Measurements from ENCODE around the gene OR9A2. TPM values are rescaled to one million over a fixed set of nuclear protein-coding genes. Genes with fewer than 3 reads are reported as not detected.

OR9A2 gene
- total RNA-seq, 1 donor from 2014 or later: not detected

GRCh38 chr7:143042159-143042789 is 15.3 kb upstream of the OR9A2 start:
- DNase-seq (no peak), ATAC-seq (no peak)
- intact Hi-C loops (cut with DNase I): no loop called here
- Histone ChIP-seq H3K27ac (no peak overlapping the region), H3K27me3 (no peaks in the 10 kb centered on the region), H3K4me1 (no peaks in the 10 kb centered on the region), H3K36me3 (no peaks in the 10 kb centered on the region), H3K9me3 (no peaks in the 10 kb centered on the region), H3K4me3 (no peak overlapping the region)
- no peak for TF ChIP-seq CTCF (IDR thresholded peaks at IDR 0.05)

GRCh38 chr7:143041346-143041745 is 14.4 kb upstream of the OR9A2 start:
- intact Hi-C loops (cut with DNase I): no loop called here
- no peaks in the 10 kb centered on the region for H3K27me3 ChIP-seq
- no peak for TF ChIP-seq CTCF (IDR thresholded peaks at IDR 0.05)
- no peaks in the 10 kb centered on the region for H3K9me3 ChIP-seq
- no peak overlapping the region for H3K4me3 ChIP-seq
- H3K36me3 ChIP-seq: no peaks in the 10 kb centered on the region
- no peaks in the 10 kb centered on the region for H3K4me1 ChIP-seq
- H3K27ac ChIP-seq: no peak overlapping the region
- no peak for ATAC-seq
- no peak for DNase-seq

GRCh38 chr7:143040209-143040715 is 13.3 kb upstream of the OR9A2 start:
- no peak for DNase-seq
- Histone ChIP-seq H3K4me3 (no peak overlapping the region), H3K36me3 (no peaks in the 10 kb centered on the region), H3K27ac (no peak overlapping the region), H3K27me3 (no peaks in the 10 kb centered on the region), H3K9me3 (peaks cover 1% of the 10 kb centered on the region), H3K4me1 (no peaks in the 10 kb centered on the region)
- ATAC-seq: no peak
- intact Hi-C loops (cut with DNase I): no loop called here
- TF ChIP-seq CTCF (IDR thresholded peaks at IDR 0.05): no peak

GRCh38 chr7:143038635-143039034 is 11.7 kb upstream of the OR9A2 start:
- no peaks in the 10 kb centered on the region for H3K36me3 ChIP-seq
- DNase-seq (no peak), ATAC-seq (no peak)
- peaks cover 7% of the 10 kb centered on the region for H3K9me3 ChIP-seq
- H3K4me3 ChIP-seq: no peak overlapping the region
- no peak overlapping the region for H3K27ac ChIP-seq
- no peaks in the 10 kb centered on the region for H3K4me1 ChIP-seq
- intact Hi-C loops (cut with DNase I): no loop called here
- TF ChIP-seq CTCF (IDR thresholded peaks at IDR 0.05): no peak
- H3K27me3 ChIP-seq: no peaks in the 10 kb centered on the region

- H3K27me3 ChIP-seq: no peaks in the 10 kb centered on the region
- DNase-seq: no peak
- ATAC-seq: no peak
- intact Hi-C loops (cut with DNase I): no loop called here
- no peak overlapping the region for H3K4me3 ChIP-seq
- no peak for TF ChIP-seq CTCF (IDR thresholded peaks at IDR 0.05)
- no peaks in the 10 kb centered on the region for H3K36me3 ChIP-seq
- no peak overlapping the region for H3K27ac ChIP-seq
- H3K9me3 ChIP-seq: no peaks in the 10 kb centered on the region
- H3K4me1 ChIP-seq: no peaks in the 10 kb centered on the region
These were observed 751 bp upstream of the OR9A2 start for GRCh38 chr7:143027683-143028082.

- TF ChIP-seq CTCF (IDR thresholded peaks at IDR 0.05): no peak
- Histone ChIP-seq H3K27ac (no peak overlapping the region), H3K27me3 (no peaks in the 10 kb centered on the region), H3K36me3 (no peaks in the 10 kb centered on the region), H3K4me1 (no peaks in the 10 kb centered on the region), H3K4me3 (no peak overlapping the region), H3K9me3 (no peaks in the 10 kb centered on the region)
- intact Hi-C loops (cut with DNase I): no loop called here
- DNase-seq (no peak), ATAC-seq (no peak)
These were observed 1.6 kb downstream of the OR9A2 start for GRCh38 chr7:143025371-143025770.
